T1000 (cell line): ENCODE data around the gene RIOK3.
"Not testable (repeated sequence)": the region's sequence is repeated elsewhere in the genome, so short reads cannot be mapped to it uniquely, and the experiment has no call there.

Experiments used
- DNase-seq: peaks from one replicate; lab custom pipeline; 2025; ENCODE audit warnings: mixed read lengths; lab: John Stamatoyannopoulos, UW

The RIOK3 gene

GRCh38 chr18:23451491-23451890 lies 1.6 kb upstream of the RIOK3 start:
- no peak for DNase-seq

GRCh38 chr18:23452347-23452727 lies 750 bp upstream of the RIOK3 start:
- DNase-seq = no peak

- no peak for DNase-seq
Observed at GRCh38 chr18:23453680-23454058, 582 bp downstream of the RIOK3 start.

- no peak for DNase-seq
Observed at GRCh38 chr18:23456835-23457234, 3.7 kb downstream of the RIOK3 start.

DNA sequence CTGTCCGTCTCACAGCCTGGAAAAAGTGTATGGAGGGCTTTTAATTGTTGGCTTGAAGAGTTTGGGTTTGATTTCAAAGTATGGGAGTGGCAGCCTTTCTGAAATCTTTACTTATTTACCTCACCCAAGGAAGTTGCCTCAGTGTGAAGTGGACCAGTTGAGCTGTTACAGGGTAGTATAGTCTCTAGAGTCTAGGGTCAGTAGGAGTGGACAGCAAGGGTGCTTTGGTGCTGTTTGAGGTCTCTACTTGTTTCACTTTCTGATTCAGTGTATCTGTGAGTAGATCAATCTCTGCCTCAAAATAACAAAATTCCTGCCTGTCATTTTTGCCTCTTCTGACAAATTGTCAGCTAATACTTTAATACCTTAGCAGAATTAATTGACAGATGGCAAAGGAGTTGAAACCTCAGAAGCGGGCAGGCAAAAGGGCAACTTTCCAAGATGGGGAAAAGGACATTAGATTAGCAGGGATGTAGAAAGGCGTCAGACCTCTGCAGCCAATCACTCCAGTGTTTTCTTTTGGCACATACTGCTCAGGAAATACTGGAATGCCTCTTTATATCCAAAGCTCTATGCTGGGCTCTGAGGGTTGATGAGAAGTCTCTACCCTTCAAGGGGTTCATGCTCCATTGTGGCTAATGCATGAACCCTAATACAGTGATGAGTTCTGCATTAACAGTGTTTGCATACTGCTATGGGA lies 5.9 kb downstream of the RIOK3 start:
- DNase-seq = no peak

- DNase-seq = no peak
Observed at GRCh38 chr18:23459530-23459921, 6.4 kb downstream of the RIOK3 start.

- DNase-seq = no peak
Observed at GRCh38 chr18:23460285-23461273, 7.5 kb downstream of the RIOK3 start.

GRCh38 chr18:23462876-23463275 lies 9.8 kb downstream of the RIOK3 start:
- DNase-seq = no peak

- DNase-seq = no peak
Observed at GRCh38 chr18:23468753-23469459, 15.8 kb downstream of the RIOK3 start.

GRCh38 chr18:23470620-23471387 lies 17.7 kb downstream of the RIOK3 start:
- DNase-seq = no peak

- no peak for DNase-seq
Observed at GRCh38 chr18:23471486-23471885, 18.4 kb downstream of the RIOK3 start.

- no peak for DNase-seq
Observed at GRCh38 chr18:23479829-23480505, 26.9 kb downstream of the RIOK3 start.

DNA sequence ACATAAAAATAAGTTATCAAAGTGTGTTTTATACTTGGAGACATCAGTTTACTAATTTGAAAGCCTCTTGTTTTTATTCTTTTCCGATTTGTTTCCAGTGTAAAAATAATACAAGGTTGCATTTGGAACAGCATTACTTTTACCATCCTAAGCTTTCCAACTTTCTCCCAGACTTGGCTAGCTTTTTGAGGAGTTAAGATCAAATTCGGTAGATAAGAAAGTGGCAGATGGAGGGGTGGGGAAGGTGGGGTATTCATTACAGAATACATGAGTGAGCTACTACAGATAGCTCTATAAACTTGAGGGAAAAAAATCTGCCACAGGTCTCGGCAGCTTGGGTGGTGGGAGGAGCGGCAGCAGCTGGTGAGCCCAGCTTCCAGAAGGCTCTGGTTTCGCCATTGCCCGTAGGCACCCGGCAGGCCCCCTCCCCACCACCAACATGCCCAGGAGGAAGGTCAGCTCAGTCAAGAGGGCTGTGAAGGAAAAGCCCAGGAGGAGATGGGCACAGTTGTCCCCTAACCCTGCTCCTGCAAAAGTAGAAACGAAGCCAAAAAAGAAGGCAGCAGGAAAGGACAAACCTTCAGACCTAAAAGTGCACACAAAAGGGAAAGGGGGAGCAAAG lies 31.6 kb downstream of the RIOK3 start:
- no peak for DNase-seq

GRCh38 chr18:23485386-23485785 lies 32.3 kb downstream of the RIOK3 start:
- DNase-seq = no peak

DNA sequence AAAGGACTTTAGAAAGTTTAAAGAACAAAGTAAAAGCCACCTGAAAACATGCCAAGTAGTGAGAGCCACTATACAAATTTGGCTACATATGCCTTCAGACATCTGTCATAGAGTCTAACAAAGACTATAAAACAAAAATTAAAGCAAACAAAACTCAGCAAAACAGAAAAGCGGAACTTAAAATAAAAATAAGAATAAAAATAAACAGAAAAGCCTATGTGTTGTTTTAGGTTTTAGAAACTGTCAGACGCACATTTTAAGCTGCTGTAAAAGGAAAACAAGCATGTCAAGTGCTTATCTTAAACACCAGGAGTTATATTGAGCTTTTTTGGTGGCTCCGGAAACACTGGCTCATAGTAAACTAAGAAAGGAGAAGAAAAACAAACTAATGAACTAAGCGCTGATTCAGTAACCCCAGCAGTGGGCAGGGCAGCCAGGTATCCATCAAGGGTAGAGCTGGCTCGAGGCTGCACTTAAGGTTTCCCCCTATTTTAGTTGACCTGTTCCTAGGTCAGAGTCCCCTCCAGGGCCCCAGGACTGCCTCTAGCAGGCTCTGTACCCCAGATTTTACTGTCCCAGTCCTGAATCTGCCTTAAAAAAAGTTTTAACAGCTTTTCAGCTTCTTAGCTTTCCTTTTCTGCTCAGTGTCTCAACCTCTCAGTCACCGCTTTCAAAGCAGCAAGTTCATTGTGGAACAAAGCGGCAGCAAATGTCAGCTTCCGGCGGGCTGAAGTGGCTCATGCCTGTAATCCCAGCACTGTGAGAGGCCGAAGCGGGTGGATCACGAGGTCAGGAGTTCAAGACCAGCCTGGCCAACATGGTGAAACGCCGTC lies 34.9 kb downstream of the RIOK3 start:
- no peak for DNase-seq

DNA sequence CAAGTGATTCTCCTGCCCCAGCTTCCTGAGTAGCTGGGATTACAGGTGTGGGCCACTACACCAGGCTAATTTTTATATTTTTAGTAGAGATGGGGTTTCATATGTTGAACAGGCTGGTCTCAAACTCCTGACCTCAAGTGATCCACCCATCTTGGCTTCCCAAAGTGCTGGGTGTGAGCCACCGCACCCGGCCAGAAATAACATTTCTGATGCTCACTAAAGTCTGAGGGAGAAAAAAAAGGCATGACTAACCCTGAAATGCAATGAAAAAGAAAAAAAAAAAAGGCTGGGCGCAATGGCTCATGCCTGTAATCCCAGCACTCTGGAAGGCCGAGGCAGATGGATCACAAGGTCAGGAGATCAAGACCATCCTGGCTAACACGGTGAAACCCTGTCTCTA lies 36.5 kb downstream of the RIOK3 start:
- DNase-seq = not testable (repeated sequence)

DNA sequence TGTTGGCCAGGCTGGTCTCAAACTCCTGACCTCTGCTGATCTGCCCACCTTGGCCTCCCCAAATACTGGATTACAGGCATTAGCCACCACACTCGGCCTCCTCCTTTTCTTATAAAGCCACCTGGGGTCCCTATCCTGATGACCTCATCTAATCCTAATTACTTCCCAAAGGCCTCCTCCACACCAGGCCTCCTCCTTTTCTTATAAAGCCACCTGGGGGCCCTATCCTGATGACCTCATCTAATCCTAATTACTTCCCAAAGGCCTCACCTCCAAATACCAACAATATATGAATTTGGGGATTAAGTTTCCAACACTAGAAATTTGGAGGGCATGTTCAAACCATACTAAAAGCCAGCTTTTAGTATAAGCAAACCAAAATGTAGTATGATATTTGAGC lies 40.6 kb downstream of the RIOK3 start:
- DNase-seq = no peak

DNA sequence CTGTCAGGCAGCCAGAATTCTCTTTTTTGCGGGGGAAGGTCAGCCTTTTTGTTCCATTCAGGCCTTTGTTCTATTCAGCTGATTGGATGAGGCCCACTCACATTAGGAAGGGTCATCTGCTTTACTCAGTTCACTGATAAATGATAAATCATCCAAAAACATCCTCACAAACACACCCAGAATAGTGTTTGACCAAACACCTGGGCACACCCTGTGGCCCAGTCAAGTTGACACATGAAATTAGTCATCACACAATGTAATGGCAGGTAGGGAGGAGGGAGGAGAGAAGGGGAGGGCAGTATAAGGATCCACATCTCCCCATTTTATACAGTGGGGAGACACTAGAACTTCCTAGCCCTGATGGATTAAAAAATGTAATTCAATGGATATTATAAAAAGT lies 41.9 kb downstream of the RIOK3 start:
- no peak for DNase-seq

GRCh38 chr18:23495723-23496440 lies 42.8 kb downstream of the RIOK3 start:
- no peak for DNase-seq
